K562 (cell line): ENCODE data around the gene DLX4.

Source experiments
- CHD1 ChIP-seq: fragments of 200-600 bp; sonication (generic); IDR thresholded peaks from one replicate; pipeline ENCODE4 v1.6.1; 2012; ENCODE audit warnings: mild to moderate bottlenecking, moderate library complexity, low read length, inconsistent platforms
- CTCF ChIP-seq, 3 experiments: IDR thresholded peaks in 2 of 3; conservative IDR thresholded peaks in 1 of 3; 2 replicates each; pipeline ENCODE4 v1.5.1; 2011 to 2012; ENCODE audit warnings: low read length in 3 of 3, mild to moderate bottlenecking in 3 of 3, control low read depth in 2 of 3, improper control_type of control experiment in 1 of 3, inconsistent platforms in 1 of 3, low read depth in 1 of 3, mixed read lengths in 1 of 3, moderate library complexity in 1 of 3; ENCODE audit not compliant: insufficient read depth in 2 of 3
- EZH2 ChIP-seq: IDR thresholded peaks from 2 replicates; pipeline ENCODE4 v1.6.1; 2012; ENCODE audit warnings: low read depth, mild to moderate bottlenecking, inconsistent platforms, low read length, borderline replicate concordance
- FOXP1 ChIP-seq: sonication (generic); formaldehyde crosslinking; IDR thresholded peaks from 2 replicates; pipeline ENCODE4 v1.8.0; 2022; ENCODE audit warnings: mild to moderate bottlenecking, missing genetic modification reagents
- WHSC1 ChIP-seq: IDR thresholded peaks from one replicate; pipeline ENCODE4 v1.6.1; 2012; ENCODE audit warnings: low read length, control low read depth, inconsistent platforms
- ZNF384 ChIP-seq: IDR thresholded peaks from 2 replicates; pipeline ENCODE4 v1.6.1; 2012; ENCODE audit warnings: low read depth, low read length, improper control_type of control experiment

- TF ChIP-seq CTCF (IDR thresholded peaks at IDR 0.05 in 2 of 3, conservative IDR thresholded peaks at IDR 0.05 in 1 of 3; ENCODE audit: insufficient read depth in 2 of 3, low read depth in 1 of 3, low read length in 3 of 3), result no peak
- TF ChIP-seq ZNF384, result no peak
- TF ChIP-seq WHSC1, result no peak
- no peak for TF ChIP-seq CHD1
- no peak for TF ChIP-seq FOXP1
- TF ChIP-seq EZH2, result no peak
Observed at GRCh38 chr17:49932138-49932723, 36.8 kb upstream of the DLX4 start.
